Endothelial cell of umbilical vein (primary cell): ENCODE measurements around the gene KRR1.

Source experiments
- EZH2 ChIP-seq: IDR thresholded peaks from 2 replicates; pipeline ENCODE4 v1.6.1; 2012; ENCODE audit warnings: borderline replicate concordance, low read depth, mild to moderate bottlenecking, moderate library complexity, low read length, inconsistent platforms; ENCODE audit not compliant: severe bottlenecking
- POLR2A ChIP-seq: IDR thresholded peaks from 2 replicates; pipeline ENCODE4 v1.6.1; 2012; ENCODE audit warnings: low read depth, mild to moderate bottlenecking, control low read depth, low read length
- TF ChIP-seq, protein P1 (sequence below), 2 donors: IDR thresholded peaks; 1 replicate in 1 of 2; 2 replicates in 1 of 2; pipeline ENCODE4 v1.5.1; 2011; ENCODE audit warnings: low read length in 2 of 2, mild to moderate bottlenecking in 2 of 2, moderate library complexity in 2 of 2, control low read depth in 1 of 2, inconsistent platforms in 1 of 2, low read depth in 1 of 2; ENCODE audit not compliant: insufficient read depth in 1 of 2; ENCODE audit errors: extremely low read depth in 1 of 2

DNA sequence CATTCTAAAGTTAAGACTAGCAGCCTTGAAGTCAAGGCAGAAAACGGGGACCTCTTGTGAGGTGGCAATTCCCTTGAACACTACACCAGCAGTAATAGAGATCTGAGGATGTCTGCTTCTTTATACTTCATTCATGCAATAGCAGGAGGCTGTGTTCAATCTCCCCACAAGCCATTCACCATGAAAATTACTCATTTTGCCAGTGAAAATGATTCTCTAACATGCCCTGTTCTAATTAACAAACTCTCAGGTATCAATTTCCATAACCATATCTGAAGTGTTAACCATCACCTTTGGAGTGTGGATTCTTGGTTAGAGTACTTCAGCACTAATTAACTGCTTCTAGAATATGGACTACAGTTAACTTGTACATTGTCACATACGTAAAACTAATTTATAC is 34.3 kb downstream of the KRR1 start:
- TF ChIP-seq EZH2 = no peak
- TF ChIP-seq, protein P1, sequence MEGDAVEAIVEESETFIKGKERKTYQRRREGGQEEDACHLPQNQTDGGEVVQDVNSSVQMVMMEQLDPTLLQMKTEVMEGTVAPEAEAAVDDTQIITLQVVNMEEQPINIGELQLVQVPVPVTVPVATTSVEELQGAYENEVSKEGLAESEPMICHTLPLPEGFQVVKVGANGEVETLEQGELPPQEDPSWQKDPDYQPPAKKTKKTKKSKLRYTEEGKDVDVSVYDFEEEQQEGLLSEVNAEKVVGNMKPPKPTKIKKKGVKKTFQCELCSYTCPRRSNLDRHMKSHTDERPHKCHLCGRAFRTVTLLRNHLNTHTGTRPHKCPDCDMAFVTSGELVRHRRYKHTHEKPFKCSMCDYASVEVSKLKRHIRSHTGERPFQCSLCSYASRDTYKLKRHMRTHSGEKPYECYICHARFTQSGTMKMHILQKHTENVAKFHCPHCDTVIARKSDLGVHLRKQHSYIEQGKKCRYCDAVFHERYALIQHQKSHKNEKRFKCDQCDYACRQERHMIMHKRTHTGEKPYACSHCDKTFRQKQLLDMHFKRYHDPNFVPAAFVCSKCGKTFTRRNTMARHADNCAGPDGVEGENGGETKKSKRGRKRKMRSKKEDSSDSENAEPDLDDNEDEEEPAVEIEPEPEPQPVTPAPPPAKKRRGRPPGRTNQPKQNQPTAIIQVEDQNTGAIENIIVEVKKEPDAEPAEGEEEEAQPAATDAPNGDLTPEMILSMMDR (IDR thresholded peaks at IDR 0.05; ENCODE audit: extremely low read depth in 1 of 2, insufficient read depth in 1 of 2, low read depth in 1 of 2, low read length in 2 of 2) = no peak
- no peak for TF ChIP-seq POLR2A
